DND-41 (cell line): ENCODE results near the gene CRYZ.

ENCODE experiments used
- ATAC-seq: fragments of 200-7000 bp; cut with Tn5 transposase; 3 replicates; pipeline ENCODE4 v1.9.1; 2021; ENCODE audit warnings: low read depth; ENCODE audit not compliant: insufficient read depth
- DNase-seq: peaks from one replicate; pipeline ENCODE4 v3.0.0-alpha.2; 2020
- H2AFZ ChIP-seq: 2 replicates; pipeline ENCODE4 v1.6.0; 2012; ENCODE audit warnings: low read depth, low read length
- H3K27ac ChIP-seq: 2 replicates; pipeline ENCODE4 v1.5.1; 2012; ENCODE audit warnings: low read length, inconsistent platforms
- H3K27me3 ChIP-seq: fragments of 200-600 bp; sonication (generic); 2 replicates; pipeline ENCODE4 v1.6.0; 2012; ENCODE audit warnings: low read length, mild to moderate bottlenecking, inconsistent platforms; ENCODE audit not compliant: insufficient read depth, poor library complexity
- H3K36me3 ChIP-seq: 2 replicates; pipeline ENCODE4 v1.5.1; 2012; ENCODE audit warnings: low read length, inconsistent platforms; ENCODE audit not compliant: insufficient read depth
- H3K4me1 ChIP-seq: 2 replicates; pipeline ENCODE4 v1.5.1; 2012; ENCODE audit warnings: mild to moderate bottlenecking, low read length; ENCODE audit not compliant: insufficient read depth
- H3K4me2 ChIP-seq: 2 replicates; pipeline ENCODE4 v1.6.0; 2012; ENCODE audit warnings: mild to moderate bottlenecking, moderate library complexity, low read length, inconsistent platforms; ENCODE audit not compliant: insufficient read depth
- H3K4me3 ChIP-seq, 2 experiments: fragments of 200-600 bp in 1 of 2; shearing (Covaris generic) in 1 of 2; 2 replicates each; pipeline ENCODE4 v1.5.1; 2012 to 2016; ENCODE audit warnings: inconsistent platforms in 2 of 2, low read length in 2 of 2, mild to moderate bottlenecking in 2 of 2, low read depth in 1 of 2, moderate library complexity in 1 of 2
- H3K79me2 ChIP-seq: 2 replicates; pipeline ENCODE4 v1.6.0; 2012; ENCODE audit warnings: low read length, inconsistent platforms; ENCODE audit not compliant: insufficient read depth
- H3K9ac ChIP-seq: 2 replicates; pipeline ENCODE4 v1.6.0; 2012; ENCODE audit warnings: low read depth, mild to moderate bottlenecking, inconsistent platforms, low read length, moderate library complexity
- H3K9me3 ChIP-seq: 2 replicates; pipeline ENCODE4 v1.5.1; 2012; ENCODE audit warnings: low read length, moderate library complexity, mild to moderate bottlenecking, inconsistent platforms; ENCODE audit not compliant: insufficient read depth, severe bottlenecking
- H4K20me1 ChIP-seq: 2 replicates; pipeline ENCODE4 v1.6.0; 2012; ENCODE audit warnings: low read length; ENCODE audit not compliant: insufficient read depth
- CTCF ChIP-seq: IDR thresholded peaks from 2 replicates; pipeline ENCODE4 v1.5.1; 2012; ENCODE audit warnings: borderline replicate concordance, low read length, moderate library complexity, mild to moderate bottlenecking; ENCODE audit not compliant: poor library complexity, severe bottlenecking; ENCODE audit errors: extremely low read depth
- EZH2 ChIP-seq: IDR thresholded peaks from 3 replicates; pipeline ENCODE4 v1.6.1; 2012; ENCODE audit warnings: borderline replicate concordance, low read depth, mild to moderate bottlenecking, moderate library complexity, low read length, inconsistent platforms; ENCODE audit not compliant: severe bottlenecking

Gene CRYZ

GRCh38 chr1:74679811-74680210 is 53.0 kb downstream of the CRYZ start:
- ATAC-seq (no peak), DNase-seq (no peak)
- Histone ChIP-seq H2AFZ (no peak overlapping the region), H3K27me3 (no peaks in the 10 kb centered on the region), H3K4me1 (no peaks in the 10 kb centered on the region), H3K36me3 (no peaks in the 10 kb centered on the region), H3K4me3 (no peak overlapping the region), H3K4me2 (no peak overlapping the region), H3K9me3 (no peaks in the 10 kb centered on the region), H3K9ac (no peak overlapping the region), H3K79me2 (no peaks in the 10 kb centered on the region), H4K20me1 (no peaks in the 10 kb centered on the region), H3K27ac (no peak overlapping the region)
- TF ChIP-seq EZH2: no peak
- no peak for TF ChIP-seq CTCF

GRCh38 chr1:74677926-74678325 is 54.9 kb downstream of the CRYZ start:
- Histone ChIP-seq H4K20me1 (no peaks in the 10 kb centered on the region), H3K9me3 (no peaks in the 10 kb centered on the region), H3K4me3 (no peak overlapping the region), H3K27ac (no peak overlapping the region), H3K27me3 (no peaks in the 10 kb centered on the region), H3K4me2 (no peak overlapping the region), H3K36me3 (no peaks in the 10 kb centered on the region), H3K79me2 (no peaks in the 10 kb centered on the region), H3K4me1 (no peaks in the 10 kb centered on the region), H3K9ac (no peak overlapping the region), H2AFZ (no peak overlapping the region)
- DNase-seq (no peak), ATAC-seq (no peak)
- TF ChIP-seq CTCF (no peak), EZH2 (no peak)

DNA sequence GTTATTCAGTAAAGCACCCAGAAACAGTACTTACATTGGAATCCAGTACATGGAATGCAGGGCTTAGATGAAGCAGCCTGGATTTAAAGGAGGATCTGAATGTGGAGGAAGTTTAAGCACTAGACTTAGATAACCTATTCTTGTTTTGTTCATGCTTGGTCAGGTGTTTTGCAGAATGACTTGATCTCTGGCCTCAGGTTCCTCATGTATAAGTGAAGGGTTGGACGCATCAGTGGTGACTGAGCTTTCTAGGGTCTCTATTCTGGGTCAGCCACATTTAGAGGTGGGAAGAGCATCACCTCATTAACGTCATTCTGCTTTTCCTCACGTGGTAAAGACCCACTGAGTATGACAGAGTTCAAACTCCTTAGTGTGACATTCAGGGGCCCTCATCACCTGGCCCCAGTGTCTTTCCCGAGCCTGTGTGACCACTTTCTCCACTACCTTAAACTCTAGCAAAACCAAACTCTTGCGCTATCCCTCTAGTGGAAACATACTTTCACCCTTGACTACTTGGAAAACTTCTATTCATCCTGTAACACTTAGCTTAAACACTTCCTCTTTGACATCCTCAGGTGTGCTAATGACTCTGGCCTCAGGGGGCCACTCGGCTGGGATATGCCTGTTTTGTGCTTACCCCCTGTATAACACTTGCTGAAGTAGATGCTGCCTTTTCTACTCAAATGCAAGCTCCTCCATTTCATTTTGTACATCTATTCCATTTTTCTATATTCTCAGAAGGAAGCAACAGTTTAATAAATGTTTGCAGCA is 58.4 kb downstream of the CRYZ start:
- Histone ChIP-seq H3K27me3 (no peaks in the 10 kb centered on the region), H2AFZ (no peak overlapping the region), H4K20me1 (no peaks in the 10 kb centered on the region), H3K9ac (no peak overlapping the region), H3K79me2 (no peaks in the 10 kb centered on the region), H3K36me3 (no peaks in the 10 kb centered on the region), H3K9me3 (no peaks in the 10 kb centered on the region), H3K4me2 (no peak overlapping the region), H3K27ac (no peak overlapping the region), H3K4me1 (no peaks in the 10 kb centered on the region), H3K4me3 (no peak overlapping the region)
- TF ChIP-seq EZH2 (no peak), CTCF (no peak)
- ATAC-seq (no peak), DNase-seq (no peak)
